RPMI8226 (cell line): ENCODE data around the gene RMDN3.

Source experiments
- DNase-seq: peaks from one replicate; pipeline ENCODE4 v3.0.0-alpha.2; 2015

The RMDN3 gene

GRCh38 chr15:40754883-40755811, at the start of gene RMDN3:
TSS of gene RMDN3 (minus strand) at chr15:40755254. CDS start at chr15:40754783, 471 bp downstream.
- DNase-seq: peak; percentile 93

- DNase-seq: no peak
Measured at GRCh38 chr15:40803688-40804087, 48.6 kb upstream of the RMDN3 start.

- no peak for DNase-seq
Measured at GRCh38 chr15:40803076-40803475, 48.0 kb upstream of the RMDN3 start.

- DNase-seq: no peak
Measured at GRCh38 chr15:40799523-40799922, 44.5 kb upstream of the RMDN3 start.

GRCh38 chr15:40796512-40796911, 41.5 kb upstream of the RMDN3 start:
- no peak for DNase-seq

GRCh38 chr15:40796041-40796440, 41.0 kb upstream of the RMDN3 start:
- DNase-seq: no peak

- DNase-seq: no peak
Measured at GRCh38 chr15:40793216-40793989, 38.3 kb upstream of the RMDN3 start.

- no peak for DNase-seq
Measured at GRCh38 chr15:40792394-40792793, 37.3 kb upstream of the RMDN3 start.

GRCh38 chr15:40790718-40791117, 35.7 kb upstream of the RMDN3 start:
- no peak for DNase-seq

- no peak for DNase-seq
Measured at GRCh38 chr15:40789999-40790398, 34.9 kb upstream of the RMDN3 start.

GRCh38 chr15:40789119-40789518, 34.1 kb upstream of the RMDN3 start:
- no peak for DNase-seq

- no peak for DNase-seq
Measured at GRCh38 chr15:40787991-40788390, 32.9 kb upstream of the RMDN3 start.

- peak; percentile 41 for DNase-seq
Measured at GRCh38 chr15:40787344-40787841, 32.3 kb upstream of the RMDN3 start.

GRCh38 chr15:40785814-40786213, 30.8 kb upstream of the RMDN3 start:
- no peak for DNase-seq

- DNase-seq: no peak
Measured at GRCh38 chr15:40785164-40785563, 30.1 kb upstream of the RMDN3 start.

GRCh38 chr15:40782609-40783227, 27.7 kb upstream of the RMDN3 start:
- peak; percentile 88 for DNase-seq

GRCh38 chr15:40776537-40777141, 21.6 kb upstream of the RMDN3 start:
- peak; percentile 87 for DNase-seq

- no peak for DNase-seq
Measured at GRCh38 chr15:40775740-40776536, 20.9 kb upstream of the RMDN3 start.

GRCh38 chr15:40775007-40775406, 20.0 kb upstream of the RMDN3 start:
- no peak for DNase-seq

GRCh38 chr15:40773902-40774301, 18.8 kb upstream of the RMDN3 start:
- no peak for DNase-seq

GRCh38 chr15:40773496-40773895, 18.4 kb upstream of the RMDN3 start:
- DNase-seq: no peak

GRCh38 chr15:40772014-40772413, 17.0 kb upstream of the RMDN3 start:
- no peak for DNase-seq
